Measurements from ENCODE around the gene VTI1A.

DNA sequence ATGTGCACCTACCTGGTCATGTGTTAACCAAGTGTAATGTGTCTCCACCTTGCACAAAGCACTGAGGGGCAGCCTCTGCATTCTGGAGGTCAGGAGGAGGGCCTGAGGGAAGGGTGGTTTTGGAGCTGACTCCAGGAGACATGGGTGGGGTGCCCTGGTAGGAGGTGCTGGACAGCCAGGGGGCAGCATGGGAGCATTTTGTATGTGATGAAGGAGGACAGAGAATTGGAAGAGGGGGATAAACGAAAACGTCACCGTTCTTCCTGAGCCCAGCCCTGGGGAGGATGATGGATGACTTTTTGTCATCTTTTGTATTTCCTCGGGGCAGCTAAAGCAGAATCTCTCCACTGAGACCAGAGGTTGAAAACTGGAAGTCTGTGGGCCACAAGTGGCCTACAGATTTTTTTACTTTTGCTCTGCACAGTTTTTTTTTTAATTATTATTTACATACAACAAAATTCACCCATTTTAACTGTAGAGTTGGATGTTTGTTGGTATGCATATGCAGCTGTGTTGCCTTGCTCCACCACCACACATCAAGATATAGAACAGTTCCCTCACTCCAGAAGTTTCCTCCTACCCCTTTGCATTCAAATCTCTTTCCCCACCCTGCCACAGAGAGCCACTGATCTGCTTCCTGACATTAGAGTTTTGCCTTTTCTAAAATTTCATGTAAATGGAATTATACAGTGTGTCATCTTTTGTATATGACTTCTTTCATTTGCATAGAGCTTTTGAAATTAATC lies 242.5 kb downstream of the VTI1A start:
- TF ChIP-seq, protein P1, sequence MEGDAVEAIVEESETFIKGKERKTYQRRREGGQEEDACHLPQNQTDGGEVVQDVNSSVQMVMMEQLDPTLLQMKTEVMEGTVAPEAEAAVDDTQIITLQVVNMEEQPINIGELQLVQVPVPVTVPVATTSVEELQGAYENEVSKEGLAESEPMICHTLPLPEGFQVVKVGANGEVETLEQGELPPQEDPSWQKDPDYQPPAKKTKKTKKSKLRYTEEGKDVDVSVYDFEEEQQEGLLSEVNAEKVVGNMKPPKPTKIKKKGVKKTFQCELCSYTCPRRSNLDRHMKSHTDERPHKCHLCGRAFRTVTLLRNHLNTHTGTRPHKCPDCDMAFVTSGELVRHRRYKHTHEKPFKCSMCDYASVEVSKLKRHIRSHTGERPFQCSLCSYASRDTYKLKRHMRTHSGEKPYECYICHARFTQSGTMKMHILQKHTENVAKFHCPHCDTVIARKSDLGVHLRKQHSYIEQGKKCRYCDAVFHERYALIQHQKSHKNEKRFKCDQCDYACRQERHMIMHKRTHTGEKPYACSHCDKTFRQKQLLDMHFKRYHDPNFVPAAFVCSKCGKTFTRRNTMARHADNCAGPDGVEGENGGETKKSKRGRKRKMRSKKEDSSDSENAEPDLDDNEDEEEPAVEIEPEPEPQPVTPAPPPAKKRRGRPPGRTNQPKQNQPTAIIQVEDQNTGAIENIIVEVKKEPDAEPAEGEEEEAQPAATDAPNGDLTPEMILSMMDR (IDR thresholded peaks at IDR 0.05; ENCODE audit: insufficient read depth, low read depth, low read length), result no peak
- no peak for TF ChIP-seq EZH2 (IDR thresholded peaks at IDR 0.05; ENCODE audit: insufficient read depth, low read length)

Data from astrocyte (in vitro differentiated cells and primary cell).